ENCODE data around the gene FAM217B. TPM values are rescaled to one million over a fixed set of nuclear protein-coding genes. Genes with fewer than 3 reads are reported as not detected.

Gene FAM217B
- polyA plus RNA-seq (2013, experiment 1 of 4): 16.2 TPM
- 17.5 TPM for polyA plus RNA-seq (2013, experiment 2 of 4)
- 13.4 TPM for polyA plus RNA-seq (2013, experiment 3 of 4)
- polyA plus RNA-seq (2013, experiment 4 of 4): 14.6 TPM

- no peaks in the 10 kb centered on the region for H3K36me3 ChIP-seq (ENCODE audit: control insufficient read depth, insufficient read depth, low read length)
- WGBS, 2 experiments: 0% methylated on average over 57 of the region's 57 CpGs
- peak within 1 kb of the TSS; percentile 89 for H3K27ac ChIP-seq (ENCODE audit: insufficient read depth, low read depth, low read length, poor library complexity, severe bottlenecking)
- no peaks in the 10 kb centered on the region for H3K9me3 ChIP-seq (ENCODE audit: control insufficient read depth, low read length)
- H3K4me3 ChIP-seq (ENCODE audit: insufficient read depth, low read depth, low read length): peak within 1 kb of the TSS; percentile 66
- H3K4me1 ChIP-seq (ENCODE audit: control insufficient read depth, insufficient read depth, low read length): peaks cover 7% of the 10 kb centered on the region
- peaks cover 44% of the 10 kb centered on the region for H3K27me3 ChIP-seq (ENCODE audit: control insufficient read depth, insufficient read depth, low read length, poor library complexity, severe bottlenecking)
Observed at GRCh38 chr20:59940129-59940955, at the start of gene FAM217B, which contains the start of gene PPP1R3D. Gene FAM217B, plus strand, starts transcription at chr20:59940389. Its CDS starts 3,555 bp downstream, at chr20:59943944. Gene PPP1R3D, minus strand, starts transcription at chr20:59940305. Its CDS starts 374 bp downstream, at chr20:59939931.

GRCh38 chr20:59891581-59891980 is 48.6 kb upstream of the FAM217B start:
- Histone ChIP-seq H3K9me3 (ENCODE audit: control insufficient read depth, low read length) (no peaks in the 10 kb centered on the region), H3K36me3 (ENCODE audit: control insufficient read depth, insufficient read depth, low read length) (no peaks in the 10 kb centered on the region), H3K27me3 (ENCODE audit: control insufficient read depth, insufficient read depth, low read length, poor library complexity, severe bottlenecking) (no peaks in the 10 kb centered on the region), H3K27ac (ENCODE audit: insufficient read depth, low read depth, low read length, poor library complexity, severe bottlenecking) (no peak overlapping the region), H3K4me3 (ENCODE audit: insufficient read depth, low read depth, low read length) (no peak overlapping the region), H3K4me1 (ENCODE audit: control insufficient read depth, insufficient read depth, low read length) (no peaks in the 10 kb centered on the region)
- WGBS, 2 experiments: 80 to 100% methylated on average over 1 of the region's 1 CpG

- WGBS, 2 experiments: no CpG with 5 or more reads among the region's 1 CpG
- H3K36me3 ChIP-seq (ENCODE audit: control insufficient read depth, insufficient read depth, low read length): no peaks in the 10 kb centered on the region
- no peak overlapping the region for H3K27ac ChIP-seq (ENCODE audit: insufficient read depth, low read depth, low read length, poor library complexity, severe bottlenecking)
- H3K9me3 ChIP-seq (ENCODE audit: control insufficient read depth, low read length): no peaks in the 10 kb centered on the region
- H3K4me1 ChIP-seq (ENCODE audit: control insufficient read depth, insufficient read depth, low read length): no peaks in the 10 kb centered on the region
- no peak overlapping the region for H3K4me3 ChIP-seq (ENCODE audit: insufficient read depth, low read depth, low read length)
- H3K27me3 ChIP-seq (ENCODE audit: control insufficient read depth, insufficient read depth, low read length, poor library complexity, severe bottlenecking): no peaks in the 10 kb centered on the region
Observed at GRCh38 chr20:59895908-59896307, 44.3 kb upstream of the FAM217B start.

GRCh38 chr20:59902470-59902869 is 37.7 kb upstream of the FAM217B start:
- Histone ChIP-seq H3K4me3 (ENCODE audit: insufficient read depth, low read depth, low read length) (no peak overlapping the region), H3K27ac (ENCODE audit: insufficient read depth, low read depth, low read length, poor library complexity, severe bottlenecking) (no peak overlapping the region), H3K36me3 (ENCODE audit: control insufficient read depth, insufficient read depth, low read length) (no peaks in the 10 kb centered on the region), H3K9me3 (ENCODE audit: control insufficient read depth, low read length) (no peaks in the 10 kb centered on the region), H3K27me3 (ENCODE audit: control insufficient read depth, insufficient read depth, low read length, poor library complexity, severe bottlenecking) (no peaks in the 10 kb centered on the region), H3K4me1 (ENCODE audit: control insufficient read depth, insufficient read depth, low read length) (no peaks in the 10 kb centered on the region)
- 91 to 95% methylated on average over 3 of the region's 3 CpGs for WGBS, 2 experiments

GRCh38 chr20:59903621-59904020 is 36.6 kb upstream of the FAM217B start:
- no peaks in the 10 kb centered on the region for H3K36me3 ChIP-seq (ENCODE audit: control insufficient read depth, insufficient read depth, low read length)
- H3K4me1 ChIP-seq (ENCODE audit: control insufficient read depth, insufficient read depth, low read length): no peaks in the 10 kb centered on the region
- no peak overlapping the region for H3K4me3 ChIP-seq (ENCODE audit: insufficient read depth, low read depth, low read length)
- 83% methylated on average over 1 of the region's 1 CpG; no CpG with 5 or more reads in 1 of the 2 experiments for WGBS, 2 experiments
- no peak overlapping the region for H3K27ac ChIP-seq (ENCODE audit: insufficient read depth, low read depth, low read length, poor library complexity, severe bottlenecking)
- H3K27me3 ChIP-seq (ENCODE audit: control insufficient read depth, insufficient read depth, low read length, poor library complexity, severe bottlenecking): no peaks in the 10 kb centered on the region
- no peaks in the 10 kb centered on the region for H3K9me3 ChIP-seq (ENCODE audit: control insufficient read depth, low read length)

GRCh38 chr20:59908855-59909254 is 31.3 kb upstream of the FAM217B start:
- Histone ChIP-seq H3K36me3 (ENCODE audit: control insufficient read depth, insufficient read depth, low read length) (no peaks in the 10 kb centered on the region), H3K4me1 (ENCODE audit: control insufficient read depth, insufficient read depth, low read length) (no peaks in the 10 kb centered on the region), H3K27ac (ENCODE audit: insufficient read depth, low read depth, low read length, poor library complexity, severe bottlenecking) (no peak overlapping the region), H3K9me3 (ENCODE audit: control insufficient read depth, low read length) (no peaks in the 10 kb centered on the region), H3K4me3 (ENCODE audit: insufficient read depth, low read depth, low read length) (no peak overlapping the region), H3K27me3 (ENCODE audit: control insufficient read depth, insufficient read depth, low read length, poor library complexity, severe bottlenecking) (no peaks in the 10 kb centered on the region)
- WGBS, 2 experiments: 90 to 92% methylated on average over 5 of the region's 5 CpGs

GRCh38 chr20:59911041-59911440 is 29.1 kb upstream of the FAM217B start:
- H3K27me3 ChIP-seq (ENCODE audit: control insufficient read depth, insufficient read depth, low read length, poor library complexity, severe bottlenecking): no peaks in the 10 kb centered on the region
- WGBS, 2 experiments: 88 to 93% methylated on average over 2 of the region's 2 CpGs
- no peak overlapping the region for H3K27ac ChIP-seq (ENCODE audit: insufficient read depth, low read depth, low read length, poor library complexity, severe bottlenecking)
- H3K36me3 ChIP-seq (ENCODE audit: control insufficient read depth, insufficient read depth, low read length): no peaks in the 10 kb centered on the region
- no peak overlapping the region for H3K4me3 ChIP-seq (ENCODE audit: insufficient read depth, low read depth, low read length)
- no peaks in the 10 kb centered on the region for H3K4me1 ChIP-seq (ENCODE audit: control insufficient read depth, insufficient read depth, low read length)
- H3K9me3 ChIP-seq (ENCODE audit: control insufficient read depth, low read length): no peaks in the 10 kb centered on the region

- Histone ChIP-seq H3K27me3 (ENCODE audit: control insufficient read depth, insufficient read depth, low read length, poor library complexity, severe bottlenecking) (no peaks in the 10 kb centered on the region), H3K9me3 (ENCODE audit: control insufficient read depth, low read length) (no peaks in the 10 kb centered on the region), H3K36me3 (ENCODE audit: control insufficient read depth, insufficient read depth, low read length) (no peaks in the 10 kb centered on the region), H3K27ac (ENCODE audit: insufficient read depth, low read depth, low read length, poor library complexity, severe bottlenecking) (no peak overlapping the region), H3K4me1 (ENCODE audit: control insufficient read depth, insufficient read depth, low read length) (no peaks in the 10 kb centered on the region), H3K4me3 (ENCODE audit: insufficient read depth, low read depth, low read length) (no peak overlapping the region)
- WGBS, 2 experiments: 74 to 78% methylated on average over 4 of the region's 4 CpGs
Observed at GRCh38 chr20:59912609-59913008, 27.6 kb upstream of the FAM217B start.

- Histone ChIP-seq H3K4me1 (ENCODE audit: control insufficient read depth, insufficient read depth, low read length) (no peaks in the 10 kb centered on the region), H3K4me3 (ENCODE audit: insufficient read depth, low read depth, low read length) (no peak overlapping the region), H3K27me3 (ENCODE audit: control insufficient read depth, insufficient read depth, low read length, poor library complexity, severe bottlenecking) (no peaks in the 10 kb centered on the region), H3K9me3 (ENCODE audit: control insufficient read depth, low read length) (no peaks in the 10 kb centered on the region), H3K36me3 (ENCODE audit: control insufficient read depth, insufficient read depth, low read length) (no peaks in the 10 kb centered on the region), H3K27ac (ENCODE audit: insufficient read depth, low read depth, low read length, poor library complexity, severe bottlenecking) (no peak overlapping the region)
Observed at GRCh38 chr20:59920944-59921343, 19.2 kb upstream of the FAM217B start.

GRCh38 chr20:59923514-59923913 is 16.7 kb upstream of the FAM217B start:
- no peaks in the 10 kb centered on the region for H3K4me1 ChIP-seq (ENCODE audit: control insufficient read depth, insufficient read depth, low read length)
- H3K27ac ChIP-seq (ENCODE audit: insufficient read depth, low read depth, low read length, poor library complexity, severe bottlenecking): no peak overlapping the region
- no peaks in the 10 kb centered on the region for H3K9me3 ChIP-seq (ENCODE audit: control insufficient read depth, low read length)
- no peaks in the 10 kb centered on the region for H3K27me3 ChIP-seq (ENCODE audit: control insufficient read depth, insufficient read depth, low read length, poor library complexity, severe bottlenecking)
- no peak overlapping the region for H3K4me3 ChIP-seq (ENCODE audit: insufficient read depth, low read depth, low read length)
- WGBS, 2 experiments: 83 to 100% methylated on average over 1 of the region's 1 CpG
- H3K36me3 ChIP-seq (ENCODE audit: control insufficient read depth, insufficient read depth, low read length): no peaks in the 10 kb centered on the region
